ENCODE data around the gene CRB1. TPM values are rescaled to one million over a fixed set of nuclear protein-coding genes. Genes with fewer than 3 reads are reported as not detected.

Gene CRB1
- total and polyA plus RNA-seq, 2 donors from 2014 or later, result 0.16 to 1.2 TPM

- no peak overlapping the region for H3K27ac ChIP-seq (ENCODE audit: low read depth in 2 of 2, low read length in 2 of 2)
- FAIRE-seq (no peak), DNase-seq (no peak)
- no peak for TF ChIP-seq CTCF (IDR thresholded peaks at IDR 0.05; ENCODE audit: borderline replicate concordance, extremely low read depth, insufficient read depth)
- H3K4me3 ChIP-seq (ENCODE audit: low read length in 3 of 3), result no peak overlapping the region
- H3K27me3 ChIP-seq (ENCODE audit: control insufficient read depth, insufficient read depth, low read length), result no peaks in the 10 kb centered on the region
- no peak overlapping the region for H3K9ac ChIP-seq (ENCODE audit: low read length in 3 of 3)
- no peaks in the 10 kb centered on the region for H3K9me3 ChIP-seq (ENCODE audit: control insufficient read depth in 2 of 3, insufficient read depth in 1 of 3, low read length in 3 of 3)
- intact Hi-C loops (cut with DNase I), result no loop called here
- no peaks in the 10 kb centered on the region for H3K4me1 ChIP-seq (ENCODE audit: control insufficient read depth in 2 of 3, insufficient read depth in 2 of 3, low read depth in 1 of 3, low read length in 3 of 3)
- H3K36me3 ChIP-seq (ENCODE audit: control insufficient read depth in 2 of 3, insufficient read depth in 3 of 3, low read length in 3 of 3), result no peaks in the 10 kb centered on the region
Measured at GRCh38 chr1:197388801-197389200, 120.7 kb downstream of the CRB1 start.

- intact Hi-C loops (cut with DNase I), result no loop called here
- Histone ChIP-seq H3K9me3 (ENCODE audit: control insufficient read depth in 2 of 3, insufficient read depth in 1 of 3, low read length in 3 of 3) (no peaks in the 10 kb centered on the region), H3K4me3 (ENCODE audit: low read length in 3 of 3) (no peak overlapping the region), H3K27me3 (ENCODE audit: control insufficient read depth, insufficient read depth, low read length) (no peaks in the 10 kb centered on the region), H3K4me1 (ENCODE audit: control insufficient read depth in 2 of 3, insufficient read depth in 2 of 3, low read depth in 1 of 3, low read length in 3 of 3) (no peaks in the 10 kb centered on the region), H3K9ac (ENCODE audit: low read length in 3 of 3) (no peak overlapping the region), H3K27ac (ENCODE audit: low read depth in 2 of 2, low read length in 2 of 2) (no peak overlapping the region), H3K36me3 (ENCODE audit: control insufficient read depth in 2 of 3, insufficient read depth in 3 of 3, low read length in 3 of 3) (no peaks in the 10 kb centered on the region)
- no peak for TF ChIP-seq CTCF (IDR thresholded peaks at IDR 0.05; ENCODE audit: borderline replicate concordance, extremely low read depth, insufficient read depth)
- FAIRE-seq (no peak), DNase-seq (no peak)
Measured at GRCh38 chr1:197390856-197391255, 122.8 kb downstream of the CRB1 start.

- no peak for FAIRE-seq
- H3K27ac ChIP-seq (ENCODE audit: low read depth in 2 of 2, low read length in 2 of 2), result no peak overlapping the region
- no peaks in the 10 kb centered on the region for H3K27me3 ChIP-seq (ENCODE audit: control insufficient read depth, insufficient read depth, low read length)
- no peak overlapping the region for H3K4me3 ChIP-seq (ENCODE audit: low read length in 3 of 3)
- H3K9me3 ChIP-seq (ENCODE audit: control insufficient read depth in 2 of 3, insufficient read depth in 1 of 3, low read length in 3 of 3), result no peaks in the 10 kb centered on the region
- no peaks in the 10 kb centered on the region for H3K36me3 ChIP-seq (ENCODE audit: control insufficient read depth in 2 of 3, insufficient read depth in 3 of 3, low read length in 3 of 3)
- H3K4me1 ChIP-seq (ENCODE audit: control insufficient read depth in 2 of 3, insufficient read depth in 2 of 3, low read depth in 1 of 3, low read length in 3 of 3), result no peaks in the 10 kb centered on the region
- no peak overlapping the region for H3K9ac ChIP-seq (ENCODE audit: low read length in 3 of 3)
- TF ChIP-seq CTCF (IDR thresholded peaks at IDR 0.05; ENCODE audit: borderline replicate concordance, extremely low read depth, insufficient read depth), result no peak
- no peak for DNase-seq
- intact Hi-C loops (cut with DNase I), result no loop called here
Measured at GRCh38 chr1:197391303-197392226, 123.5 kb downstream of the CRB1 start.

Measured in kidney (tissue), 14 donors.